A549 (cell line): Measurements from ENCODE around the gene NAGPA. TPM values are rescaled to one million over a fixed set of nuclear protein-coding genes. Genes with fewer than 3 reads are reported as not detected.

Experiments used
- ATAC-seq, 2 experiments: fragments of 200-7000 bp in 1 of 2; fragments of >200 bp in 1 of 2; cut with Nextera tagmentation in 1 of 2; cut with Tn5 transposase in 1 of 2; 3 replicates each; pipeline versions ENCODE4 v1.8.0 to v1.9.1; 2018 to 2020; ENCODE audit warnings: mild to moderate bottlenecking in 1 of 2, moderate library complexity in 1 of 2
- CTCF ChIA-PET: fragments of 300-600 bp; sonication (Branson Sonifier 250); formaldehyde crosslinking; extraction: SDS; loops from one replicate; lab custom pipeline; 2021; ENCODE audit warnings: antibody characterized with exemption, inconsistent platforms; lab: Yijun Ruan, JAX
- POLR2A ChIA-PET: fragments of 350-600 bp; formaldehyde crosslinking; extraction: SDS; loops from one replicate; lab custom pipeline; 2021; ENCODE audit warnings: antibody characterized with exemption, inconsistent platforms; lab: Yijun Ruan, JAX
- DNase-seq, 2 experiments: peaks; one replicate each; pipeline versions ENCODE4 v3.0.0 to v3.0.0-alpha.2; 2011 to 2016; ENCODE audit warnings: low read depth in 1 of 2, low spot score in 1 of 2
- FAIRE-seq: peaks from 2 replicates; lab custom pipeline; 2011; peaks lifted over from hg19 to GRCh38; lab: Jason Lieb, UNC
- H3K27ac ChIP-seq, 2 experiments: fragments of >200 bp; sonication (Bioruptor Twin); formaldehyde crosslinking; 3 replicates each; pipeline ENCODE4 v1.5.1; 2016 to 2017
- H3K4me1 ChIP-seq: fragments of >200 bp; sonication (Bioruptor Twin); formaldehyde crosslinking; 3 replicates; pipeline ENCODE4 v1.6.1; 2016
- H3K4me2 ChIP-seq: fragments of >200 bp; sonication (Bioruptor Twin); formaldehyde crosslinking; 3 replicates; pipeline ENCODE4 v1.6.1; 2016
- H3K4me3 ChIP-seq: fragments of >200 bp; sonication (Bioruptor Twin); formaldehyde crosslinking; 3 replicates; pipeline ENCODE4 v1.5.1; 2016
- H3K9me3 ChIP-seq: fragments of >200 bp; sonication (Bioruptor Twin); formaldehyde crosslinking; 3 replicates; pipeline ENCODE4 v1.6.1; 2016
- ATOH8 ChIP-seq: fragments of 250-450 bp; sonication (Bioruptor Pico); IDR thresholded peaks from 2 replicates; pipeline ENCODE4 v1.5.0; 2020; ENCODE audit warnings: low read depth, mild to moderate bottlenecking, moderate library complexity
- BCL3 ChIP-seq: fragments of >200 bp; sonication (Bioruptor Twin); formaldehyde crosslinking; IDR thresholded peaks from 3 replicates; pipeline ENCODE4 v1.6.1; 2016
- CBX2 ChIP-seq: fragments of 200-600 bp; sonication (generic); IDR thresholded peaks from 2 replicates; pipeline ENCODE4 v1.6.1; 2016; ENCODE audit warnings: low read depth, mild to moderate bottlenecking, borderline replicate concordance
- CBX8 ChIP-seq: fragments of 200-600 bp; sonication (generic); IDR thresholded peaks from 2 replicates; pipeline ENCODE4 v1.6.1; 2016
- CHD4 ChIP-seq: fragments of 200-600 bp; sonication (generic); IDR thresholded peaks from 2 replicates; pipeline ENCODE4 v1.6.1; 2016; ENCODE audit warnings: antibody characterized with exemption, mild to moderate bottlenecking, borderline replicate concordance
- E2F6 ChIP-seq: IDR thresholded peaks from 2 replicates; pipeline ENCODE4 v1.6.1; 2012; ENCODE audit warnings: low read depth, borderline replicate concordance
- EHMT2 ChIP-seq: fragments of 200-600 bp; sonication (generic); IDR thresholded peaks from 2 replicates; pipeline ENCODE4 v1.6.1; 2016; ENCODE audit warnings: antibody characterized with exemption, low read depth, mild to moderate bottlenecking, moderate library complexity
- ESRRA ChIP-seq: fragments of 150-350 bp; IDR thresholded peaks from 2 replicates; pipeline ENCODE4 v1.6.1; 2014; ENCODE audit warnings: mild to moderate bottlenecking, low read length, borderline replicate concordance
- FOSB ChIP-seq: fragments of 250-450 bp; sonication (Bioruptor Pico); IDR thresholded peaks from 2 replicates; pipeline ENCODE4 v1.5.0; 2020; ENCODE audit warnings: mild to moderate bottlenecking, moderate library complexity
- FOSL2 ChIP-seq, 2 experiments: fragments of 450-650 bp in 1 of 2; fragments of >200 bp in 1 of 2; sonication (Bioruptor Twin) in 1 of 2; formaldehyde crosslinking; IDR thresholded peaks; 2 replicates each; pipeline versions ENCODE4 v1.5.0 to v1.6.1; 2016 to 2020; ENCODE audit warnings: mild to moderate bottlenecking in 1 of 2, moderate library complexity in 1 of 2
- HDAC2 ChIP-seq: fragments of 200-600 bp; sonication (generic); IDR thresholded peaks from 2 replicates; pipeline ENCODE4 v1.6.1; 2016
- JUN ChIP-seq, 2 experiments: fragments of >200 bp; sonication (Bioruptor Twin); formaldehyde crosslinking; IDR thresholded peaks; 2 replicates in 1 of 2; 3 replicates in 1 of 2; pipeline ENCODE4 v1.6.1; 2016 to 2017
- JUNB ChIP-seq: fragments of >200 bp; sonication (Bioruptor Twin); formaldehyde crosslinking; IDR thresholded peaks from 2 replicates; pipeline ENCODE4 v1.6.1; 2016
- KDM1A ChIP-seq: fragments of 200-600 bp; sonication (generic); IDR thresholded peaks from 2 replicates; pipeline ENCODE4 v1.6.1; 2016; ENCODE audit warnings: low read depth, mild to moderate bottlenecking
- NPAS2 ChIP-seq: fragments of 250-450 bp; sonication (Bioruptor Pico); IDR thresholded peaks from 2 replicates; pipeline ENCODE4 v1.8.0; 2022; ENCODE audit warnings: mild to moderate bottlenecking, moderate library complexity, borderline replicate concordance
- NR3C1 ChIP-seq: fragments of >200 bp; sonication (Bioruptor Twin); formaldehyde crosslinking; IDR thresholded peaks from 3 replicates; pipeline ENCODE4 v1.6.1; 2017
- PBX3 ChIP-seq: IDR thresholded peaks from 2 replicates; pipeline ENCODE4 v1.6.1; 2012
- PHF8 ChIP-seq: fragments of 200-600 bp; sonication (generic); IDR thresholded peaks from 2 replicates; pipeline ENCODE4 v1.6.1; 2016; ENCODE audit warnings: low read depth, mild to moderate bottlenecking, antibody characterized with exemption, moderate library complexity, borderline replicate concordance
- POLR2A ChIP-seq: IDR thresholded peaks from 2 replicates; pipeline ENCODE4 v1.6.1; 2012; ENCODE audit warnings: mild to moderate bottlenecking, low read length
- POLR2AphosphoS2 ChIP-seq: conservative IDR thresholded peaks from 2 replicates; pipeline ENCODE4 v1.6.1; 2012; ENCODE audit warnings: low read length, improper control_type of control experiment, inconsistent platforms
- RAD21 ChIP-seq, 2 experiments: fragments of >200 bp in 1 of 2; sonication (Bioruptor Twin) in 1 of 2; formaldehyde crosslinking in 1 of 2; IDR thresholded peaks in 1 of 2; conservative IDR thresholded peaks in 1 of 2; 2 replicates in 1 of 2; 3 replicates in 1 of 2; pipeline ENCODE4 v1.6.1; 2012 to 2018; ENCODE audit warnings: inconsistent platforms in 1 of 2
- RARB ChIP-seq: fragments of 250-450 bp; sonication (Bioruptor Pico); IDR thresholded peaks from 2 replicates; pipeline ENCODE4 v1.8.0; 2021; ENCODE audit warnings: mild to moderate bottlenecking, moderate library complexity
- SREBF2 ChIP-seq: fragments of 450-650 bp; IDR thresholded peaks from 2 replicates; pipeline ENCODE4 v1.6.1; 2014; ENCODE audit warnings: mild to moderate bottlenecking, moderate library complexity
- TFCP2L1 ChIP-seq: fragments of 250-450 bp; sonication (Bioruptor Pico); IDR thresholded peaks from 2 replicates; pipeline ENCODE4 v1.5.0; 2021; ENCODE audit warnings: mild to moderate bottlenecking
- USF2 ChIP-seq: fragments of 450-650 bp; IDR thresholded peaks from 2 replicates; pipeline ENCODE4 v1.6.1; 2014; ENCODE audit warnings: antibody characterized with exemption
- ZNF302 ChIP-seq: fragments of 250-450 bp; sonication (Bioruptor Pico); IDR thresholded peaks from 2 replicates; pipeline ENCODE4 v1.9.0; 2021; ENCODE audit warnings: inconsistent platforms, mild to moderate bottlenecking, moderate library complexity
- ZSCAN20 ChIP-seq: fragments of 250-450 bp; sonication (Bioruptor Pico); IDR thresholded peaks from 2 replicates; pipeline ENCODE4 v1.8.0; 2022; ENCODE audit warnings: mild to moderate bottlenecking, moderate library complexity
- WGBS: methylation state at CpG from one replicate; pipeline ENCODE4 v1.1.6; 2017; ENCODE audit errors: missing lambda C conversion rate; 5-methylcytosine and 5-hydroxymethylcytosine counted together
- polyA plus RNA-seq, 4 experiments: library from polyadenylated mRNA; depleted of rRNA in 3 of 4; stranded (reverse); fragments of >200 nt; fragmentation: RNase III in 1 of 4; extraction: RNeasy Plus Mini Kit Qiagen cat#74134 plus additional on column Dnase treatment in 1 of 4; gene quantifications; 2 replicates in 3 of 4; 3 replicates in 1 of 4; pipeline ENCODE4 v1.2.3, GENCODE V29; 2011 to 2017

The NAGPA gene
- polyA plus RNA-seq, 2 of the 4 experiments (the other 2 are of a cell fraction): 6.5 to 17.3 TPM

- no peak for DNase-seq
- H3K27ac ChIP-seq: no peak overlapping the region
- no peaks in the 10 kb centered on the region for H3K9me3 ChIP-seq
- H3K4me3 ChIP-seq: no peak overlapping the region
- ChIA-PET CTCF (interaction anchor here (1.2 to 2.1 kb wide), 3 partner anchors 16 to 554 kb away, joined by 3 to 7 read pairs (median 4); no protein-coding TSS in a partner anchor), POLR2A (no interaction called here)
- no peak for FAIRE-seq
- TF ChIP-seq RARB (CRISPR knock-in tag) (no peak), ATOH8 (CRISPR knock-in tag) (no peak), CBX8 (no peak), POLR2A (no peak), CBX2 (no peak), EHMT2 (no peak), USF2 (no peak), KDM1A (no peak), FOSB (CRISPR knock-in tag) (no peak)
- WGBS: 43% methylated on average over 11 of the region's 16 CpGs
- ATAC-seq: 0 out of 6 replicates have a peak, but pooled peaks of 1 of the 2 experiments have one; percentile 22
- no peak overlapping the region for H3K4me2 ChIP-seq
- H3K4me1 ChIP-seq: no peaks in the 10 kb centered on the region
Observed at GRCh38 chr16:5054876-5055865, 21.4 kb upstream of the NAGPA start.

GRCh38 chr16:5046914-5047313 lies 13.2 kb upstream of the NAGPA start:
- no peak for DNase-seq
- CTCF ChIA-PET: interaction anchor here (1.2 kb wide), 2 partner anchors 10 to 11 kb away, joined by 5 read pairs; no protein-coding TSS in a partner anchor
- WGBS: 0% methylated on average over 2 of the region's 2 CpGs

GRCh38 chr16:5045499-5046115 lies 11.9 kb upstream of the NAGPA start:
- Histone ChIP-seq H3K27ac (no peak overlapping the region), H3K9me3 (no peaks in the 10 kb centered on the region), H3K4me3 (no peak overlapping the region), H3K4me2 (no peak overlapping the region), H3K4me1 (peaks cover 3% of the 10 kb centered on the region; the same call in 1 of the 3 replicates)
- ChIA-PET POLR2A (no interaction called here), CTCF (interaction anchor here (0.6 to 1.3 kb wide), 5 partner anchors 8 to 323 kb away, joined by 3 read pairs; no protein-coding TSS in a partner anchor)
- no peak for ATAC-seq
- no peak for DNase-seq
- WGBS: 45% methylated on average over 10 of the region's 10 CpGs
- no peak for FAIRE-seq
- no peak for TF ChIP-seq E2F6
- no peak for TF ChIP-seq HDAC2
- TF ChIP-seq ZNF302: no peak
- TF ChIP-seq KDM1A: no peak
- no peak for TF ChIP-seq ESRRA
- no peak for TF ChIP-seq SREBF2
- no peak for TF ChIP-seq FOSB (CRISPR knock-in tag)
- TF ChIP-seq RARB (CRISPR knock-in tag): no peak
- TF ChIP-seq JUN (IDR thresholded peaks at IDR 0.05): no peak
- TF ChIP-seq BCL3: no peak
- TF ChIP-seq NR3C1: no peak
- TF ChIP-seq RAD21 (conservative IDR thresholded peaks at IDR 0.05 in 1 of 2, IDR thresholded peaks at IDR 0.05 in 1 of 2): no peak
- TF ChIP-seq JUNB: no peak
- TF ChIP-seq USF2: no peak
- no peak for TF ChIP-seq POLR2AphosphoS2
- TF ChIP-seq FOSL2 (IDR thresholded peaks at IDR 0.05): no peak
- TF ChIP-seq FOSL2 (CRISPR knock-in tag; IDR thresholded peaks at IDR 0.05): no peak

More at GRCh38 chr16:5046914-5047313, 13.2 kb upstream of the NAGPA start:
- Histone ChIP-seq H3K4me3 (no peak overlapping the region), H3K9me3 (no peaks in the 10 kb centered on the region), H3K27ac (no peak overlapping the region), H3K4me2 (no peak overlapping the region), H3K4me1 (no peaks in the 10 kb centered on the region; the same call in 2 of the 3 replicates)
- TF ChIP-seq SREBF2 (no peak), CHD4 (no peak), TFCP2L1 (CRISPR knock-in tag) (no peak), PBX3 (no peak), ZSCAN20 (no peak), PHF8 (no peak), NPAS2 (CRISPR knock-in tag) (no peak)
- no peak for ATAC-seq
- POLR2A ChIA-PET: no interaction called here
- FAIRE-seq: no peak
